ENCODE results near the gene ZNF581. TPM values are rescaled to one million over a fixed set of nuclear protein-coding genes. Genes with fewer than 3 reads are reported as not detected.
A peak's percentile ranks its signal among the peaks of the same experiment; 100 is the strongest.

Gene ZNF581
- total RNA-seq, 1 experiment from 2014 or later: 65.1 TPM

GRCh38 chr19:55642153-55643002 lies 1.1 kb upstream of the ZNF581 start:
- Mint-ChIP-seq H3K36me3 (ENCODE audit: insufficient read depth in 1 of 3, low read depth in 3 of 3) (peaks cover 24 to 42% (median 37%) of the 10 kb centered on the region in 3 experiments), H3K4me3 (peak overlapping the region; percentile 97), H3K27me3 (ENCODE audit: low read depth) (peaks cover 3% of the 10 kb centered on the region; the same call in 1 of the 2 replicates), H3K27ac (peak overlapping the region; percentile 86 to 96 (median 96); a peak in 6 of 7 replicates), H3K4me1 (peaks cover 22 to 39% of the 10 kb centered on the region in 2 experiments), H3K9me3 (peaks cover 0 to 4% of the 10 kb centered on the region in 2 experiments; a peak in 3 of 5 replicates)
- Histone ChIP-seq H3K14ac (ENCODE audit: insufficient read depth, low read length) (no peak overlapping the region), H2AK5ac (ENCODE audit: insufficient read length, low read length) (no peak overlapping the region), H3K27ac (ENCODE audit: insufficient read length, low read depth, low read length) (no peak overlapping the region), H2BK12ac (ENCODE audit: insufficient read length, low read depth, low read length) (no peak overlapping the region), H3K18ac (ENCODE audit: insufficient read length, low read depth, low read length) (no peak overlapping the region), H4K20me1 (ENCODE audit: control insufficient read depth, insufficient read depth, insufficient read length) (no peaks in the 10 kb centered on the region), H3K4ac (ENCODE audit: low read depth, low read length) (no peak overlapping the region), H3K23ac (ENCODE audit: insufficient read length, low read depth, low read length) (no peak overlapping the region), H3K79me1 (ENCODE audit: insufficient read depth, low read depth, low read length, poor library complexity, severe bottlenecking) (peaks cover 3% of the 10 kb centered on the region), H2AFZ (ENCODE audit: low read length) (no peak overlapping the region), H4K91ac (ENCODE audit: insufficient read length, low read depth, low read length) (no peak overlapping the region), H4K5ac (ENCODE audit: insufficient read length, low read depth, low read length) (no peak overlapping the region), H2BK15ac (ENCODE audit: low read depth, low read length) (no peak overlapping the region), H3K56ac (ENCODE audit: insufficient read length, low read depth, low read length) (no peak overlapping the region), H2BK20ac (ENCODE audit: low read depth, low read length, poor library complexity, severe bottlenecking) (no peak overlapping the region), H3K79me2 (ENCODE audit: insufficient read depth, low read length) (peaks cover 7% of the 10 kb centered on the region; the same call in 1 of the 2 replicates), H3K9me3 (ENCODE audit: control insufficient read depth, low read depth, low read length) (no peaks in the 10 kb centered on the region), H2BK120ac (ENCODE audit: low read depth, low read length, poor library complexity, severe bottlenecking) (no peak overlapping the region), H3K23me2 (ENCODE audit: insufficient read length, low read depth, low read length, poor library complexity, severe bottlenecking) (peaks cover 30% of the 10 kb centered on the region), H3K27me3 (ENCODE audit: insufficient read depth, low read length) (no peaks in the 10 kb centered on the region), H3K4me2 (ENCODE audit: insufficient read depth, insufficient read length, low read length) (peak overlapping the region; percentile 73), H3K9ac (ENCODE audit: extremely low read depth, insufficient read length, low read length) (peak overlapping the region; percentile 14), H4K8ac (replicated peaks; ENCODE audit: insufficient read length, low read depth, low read length) (no peak overlapping the region), H3T11ph (ENCODE audit: low read length) (no peak overlapping the region), H2BK5ac (ENCODE audit: insufficient read length, low read length) (no peak overlapping the region), H3K4me1 (ENCODE audit: insufficient read depth, low read length) (no peaks in the 10 kb centered on the region)
- no peak for DNase-seq
- no peak for TF ChIP-seq CTCF (conservative IDR thresholded peaks at IDR 0.05)
- no CpG with 5 or more reads among the region's 65 CpGs for WGBS (ENCODE audit: extremely low coverage, insufficient read length, low lambda C conversion rate)

Data from H9 (cell line).